GM10266 (cell line): Measurements from ENCODE around the gene DAB2IP.

Experiments
- DNase-seq: peaks from one replicate; pipeline ENCODE4 v3.0.0; 2012; ENCODE audit errors: extremely low spot score
- TF ChIP-seq, protein P1 (sequence below): IDR thresholded peaks from 2 replicates; pipeline ENCODE4 v1.5.1; 2012; ENCODE audit warnings: mild to moderate bottlenecking, low read depth; ENCODE audit not compliant: control insufficient read depth, insufficient read depth; ENCODE audit errors: missing control alignments

DAB2IP gene

GRCh38 chr9:121750715-121751623, 99.5 kb downstream of the DAB2IP start:
- TF ChIP-seq, protein P1, sequence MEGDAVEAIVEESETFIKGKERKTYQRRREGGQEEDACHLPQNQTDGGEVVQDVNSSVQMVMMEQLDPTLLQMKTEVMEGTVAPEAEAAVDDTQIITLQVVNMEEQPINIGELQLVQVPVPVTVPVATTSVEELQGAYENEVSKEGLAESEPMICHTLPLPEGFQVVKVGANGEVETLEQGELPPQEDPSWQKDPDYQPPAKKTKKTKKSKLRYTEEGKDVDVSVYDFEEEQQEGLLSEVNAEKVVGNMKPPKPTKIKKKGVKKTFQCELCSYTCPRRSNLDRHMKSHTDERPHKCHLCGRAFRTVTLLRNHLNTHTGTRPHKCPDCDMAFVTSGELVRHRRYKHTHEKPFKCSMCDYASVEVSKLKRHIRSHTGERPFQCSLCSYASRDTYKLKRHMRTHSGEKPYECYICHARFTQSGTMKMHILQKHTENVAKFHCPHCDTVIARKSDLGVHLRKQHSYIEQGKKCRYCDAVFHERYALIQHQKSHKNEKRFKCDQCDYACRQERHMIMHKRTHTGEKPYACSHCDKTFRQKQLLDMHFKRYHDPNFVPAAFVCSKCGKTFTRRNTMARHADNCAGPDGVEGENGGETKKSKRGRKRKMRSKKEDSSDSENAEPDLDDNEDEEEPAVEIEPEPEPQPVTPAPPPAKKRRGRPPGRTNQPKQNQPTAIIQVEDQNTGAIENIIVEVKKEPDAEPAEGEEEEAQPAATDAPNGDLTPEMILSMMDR, result no peak
- no peak for DNase-seq

DNA sequence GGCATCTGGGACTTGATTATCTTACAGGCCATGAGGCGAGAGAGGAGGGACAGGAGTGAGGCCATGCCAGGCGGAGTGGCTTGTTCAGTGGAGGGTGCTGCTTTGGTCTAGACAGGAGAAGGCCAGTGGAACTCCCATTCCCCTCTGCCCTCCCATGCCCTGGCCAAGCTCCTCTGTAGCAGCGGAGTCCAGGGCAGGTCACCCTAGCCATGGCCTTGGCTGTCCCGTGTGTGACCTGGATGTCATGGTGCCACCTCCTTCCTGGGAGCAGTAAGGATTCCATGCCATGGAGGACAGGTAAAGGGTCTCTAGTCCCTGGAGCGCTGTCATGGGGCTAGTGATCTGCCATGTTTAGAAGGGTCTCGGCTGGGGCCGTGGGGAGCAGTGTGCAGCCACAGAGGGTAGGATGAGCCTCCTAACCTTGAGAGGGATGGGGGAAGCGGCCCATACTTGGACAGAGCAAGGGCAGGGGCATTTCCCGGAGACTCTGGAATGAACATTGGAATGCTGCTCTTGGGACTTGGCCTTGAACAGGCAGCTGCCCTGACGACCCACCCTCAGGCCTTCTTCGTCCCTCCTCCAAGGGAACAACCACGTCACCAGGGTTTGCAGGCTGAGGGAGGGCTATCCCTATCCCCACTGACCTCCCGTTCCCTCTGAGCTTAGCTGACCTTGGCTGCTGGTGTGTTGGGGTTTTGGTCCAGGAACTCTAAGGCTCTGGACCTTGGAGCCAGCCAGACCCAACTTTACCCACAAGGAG, 100.4 kb downstream of the DAB2IP start:
- TF ChIP-seq, protein P1, result no peak
- DNase-seq, result no peak

GRCh38 chr9:121752929-121753328, 101.5 kb downstream of the DAB2IP start:
- DNase-seq, result no peak
- TF ChIP-seq, protein P1, result no peak

- TF ChIP-seq, protein P1, result no peak
- DNase-seq, result no peak
Measured at GRCh38 chr9:121753802-121754654, 102.6 kb downstream of the DAB2IP start.

- TF ChIP-seq, protein P1, result no peak
- DNase-seq, result no peak
Measured at GRCh38 chr9:121754655-121755436, 103.4 kb downstream of the DAB2IP start.

- TF ChIP-seq, protein P1, result no peak
- DNase-seq, result no peak
Measured at GRCh38 chr9:121755581-121755980, 104.1 kb downstream of the DAB2IP start.
